Thoracic aorta (tissue), 2 donors: Measurements from ENCODE around the gene OTUD7B. TPM values are rescaled to one million over a fixed set of nuclear protein-coding genes. Genes with fewer than 3 reads are reported as not detected.
A peak's percentile ranks its signal among the peaks of the same experiment; 100 is the strongest.

Source experiments
- ATAC-seq: fragments of 150-250 bp; one replicate; pipeline ENCODE4 v1.8.0; 2017; ENCODE audit warnings: low read depth; ENCODE audit not compliant: insufficient number of reproducible peaks, low FRiP score
- DNase-seq: peaks from one replicate; pipeline ENCODE4 v3.0.0-alpha.2; 2020; ENCODE audit warnings: low spot score
- H3K27ac ChIP-seq, 2 donors: fragments of 200-600 bp; sonication (generic); 1 replicate in 1 of 2; 2 replicates in 1 of 2; pipeline ENCODE4 v1.5.1; 2016; ENCODE audit warnings: mild to moderate bottlenecking in 2 of 2, moderate library complexity in 2 of 2
- H3K27me3 ChIP-seq: fragments of 200-600 bp; sonication (generic); replicated peaks from 2 replicates; pipeline ENCODE4 v1.6.0; 2016; ENCODE audit warnings: mild to moderate bottlenecking; ENCODE audit not compliant: insufficient read depth
- H3K36me3 ChIP-seq: fragments of 200-600 bp; sonication (generic); one replicate; pipeline ENCODE4 v1.5.1; 2016
- H3K4me1 ChIP-seq, 2 donors: fragments of 200-600 bp; sonication (generic); 1 replicate in 1 of 2; 2 replicates in 1 of 2; pipeline versions ENCODE4 v1.5.1 to v1.6.0; 2016; ENCODE audit warnings: low read depth in 2 of 2, mild to moderate bottlenecking in 1 of 2; ENCODE audit not compliant: control insufficient read depth in 1 of 2
- H3K4me3 ChIP-seq: fragments of 200-600 bp; sonication (generic); 2 replicates; pipeline ENCODE4 v1.5.1; 2016; ENCODE audit warnings: mild to moderate bottlenecking
- H3K9me3 ChIP-seq: fragments of 200-600 bp; sonication (generic); 2 replicates; pipeline ENCODE4 v1.5.1; 2016
- CTCF ChIP-seq: fragments of 200-600 bp; sonication (generic); IDR thresholded peaks from one replicate; pipeline ENCODE4 v1.5.1; 2019; ENCODE audit warnings: antibody characterized with exemption
- total RNA-seq, 2 donors: library from RNA; depleted of rRNA; stranded (reverse); fragments of >200 nt; gene quantifications; one replicate each; pipeline versions ENCODE4 v1.1.0 to v1.2.3, GENCODE V29; 2016

OTUD7B gene
- total RNA-seq, 2 donors from 2014 or later = 29.9 to 30.6 TPM

DNA sequence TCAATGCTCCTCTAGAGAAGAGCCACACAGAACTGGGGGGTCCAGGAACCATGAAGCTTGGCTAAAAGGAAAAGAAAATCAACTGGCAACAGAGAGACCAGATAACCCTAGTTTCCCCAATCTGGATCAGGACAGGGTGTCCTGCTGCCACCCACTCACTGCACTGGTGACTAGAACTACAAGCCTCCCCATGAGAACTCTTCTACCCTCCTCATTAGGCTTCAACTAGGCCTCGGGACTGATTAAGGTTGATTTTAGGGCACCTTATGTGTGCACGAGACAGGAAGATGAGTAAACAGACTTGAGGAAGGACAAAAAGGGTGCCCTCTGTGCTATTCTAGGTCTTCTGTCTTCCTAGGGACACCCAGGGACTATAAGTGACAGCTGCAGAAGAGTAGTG is 80.7 kb downstream of the OTUD7B start:
- no peak overlapping the region for H3K4me3 ChIP-seq
- peak overlapping the region; percentile 14 to 36 for H3K27ac ChIP-seq
- no peak for TF ChIP-seq CTCF
- H3K4me1 ChIP-seq = peaks cover 17 to 38% of the 10 kb centered on the region in 2 donors
- no peak for DNase-seq
- H3K27me3 ChIP-seq = no peaks in the 10 kb centered on the region
- peaks cover 53% of the 10 kb centered on the region for H3K36me3 ChIP-seq
- H3K9me3 ChIP-seq = no peaks in the 10 kb centered on the region
- no peak for ATAC-seq

- H3K27me3 ChIP-seq = no peaks in the 10 kb centered on the region
- no peak for TF ChIP-seq CTCF
These were observed 82.2 kb downstream of the OTUD7B start for GRCh38 chr1:149928401-149928724.

GRCh38 chr1:149927563-149928400 is 82.7 kb downstream of the OTUD7B start, which contains the start of gene SF3B4:
Gene SF3B4, minus strand, starts transcription at chr1:149927803. Its CDS starts 44 bp downstream, at chr1:149927759.
- peak within 1 kb of the TSS; percentile 82 to 86 for H3K27ac ChIP-seq
- peaks cover 63% of the 10 kb centered on the region for H3K36me3 ChIP-seq
- ATAC-seq (peak; percentile 86), DNase-seq (peak; percentile 82)
- no peaks in the 10 kb centered on the region for H3K9me3 ChIP-seq
- H3K4me1 ChIP-seq = peaks cover 17 to 39% of the 10 kb centered on the region in 2 donors
- peak within 1 kb of the TSS; percentile 92 for H3K4me3 ChIP-seq
- TF ChIP-seq CTCF = peak; percentile 13
- no peaks in the 10 kb centered on the region for H3K27me3 ChIP-seq

More at GRCh38 chr1:149928401-149928724, 82.2 kb downstream of the OTUD7B start:
- Histone ChIP-seq H3K9me3 (no peaks in the 10 kb centered on the region), H3K4me1 (peaks cover 17 to 39% of the 10 kb centered on the region in 2 donors), H3K4me3 (peak overlapping the region; percentile 92), H3K27ac (peak overlapping the region; percentile 82 to 86), H3K36me3 (peaks cover 63% of the 10 kb centered on the region)
- DNase-seq (no peak), ATAC-seq (no peak)

GRCh38 chr1:149927056-149927562 is 83.4 kb downstream of the OTUD7B start:
- Histone ChIP-seq H3K27me3 (no peaks in the 10 kb centered on the region), H3K4me1 (peaks cover 17 to 39% of the 10 kb centered on the region in 2 donors), H3K27ac (peak overlapping the region; percentile 82 to 86), H3K9me3 (no peaks in the 10 kb centered on the region), H3K36me3 (peaks cover 64% of the 10 kb centered on the region), H3K4me3 (peak overlapping the region; percentile 92)
- no peak for ATAC-seq
- DNase-seq = no peak
- no peak for TF ChIP-seq CTCF

DNA sequence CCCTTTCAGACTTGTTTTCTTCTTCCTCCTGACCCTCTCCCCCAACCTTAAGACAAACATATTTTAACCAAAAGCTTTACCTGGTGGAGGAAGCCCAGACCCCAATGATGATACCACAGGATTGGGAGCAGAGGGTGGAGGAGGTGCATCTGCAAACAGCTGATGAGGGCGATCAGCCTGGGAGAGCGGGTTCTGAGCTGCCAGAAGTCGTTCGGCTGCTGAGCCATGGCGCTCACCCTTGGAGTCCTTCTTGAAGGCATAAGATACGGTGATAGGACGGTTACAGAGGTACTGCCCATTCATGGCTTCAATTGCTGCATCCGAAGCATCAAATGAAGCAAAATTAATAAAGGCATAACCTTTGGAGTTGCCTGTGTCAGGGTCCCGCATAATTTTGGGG is 84.2 kb downstream of the OTUD7B start:
- ATAC-seq = no peak
- peaks cover 57% of the 10 kb centered on the region for H3K36me3 ChIP-seq
- no peak for DNase-seq

More for the DNA sequence above, 84.2 kb downstream of the OTUD7B start:
- H3K9me3 ChIP-seq = no peaks in the 10 kb centered on the region
- H3K4me1 ChIP-seq = peaks cover 17 to 39% of the 10 kb centered on the region in 2 donors
- no peaks in the 10 kb centered on the region for H3K27me3 ChIP-seq
- H3K27ac ChIP-seq = no peak overlapping the region
- H3K4me3 ChIP-seq = peak overlapping the region; percentile 92
- TF ChIP-seq CTCF = no peak
